Stimulated activated CD8-positive, alpha-beta memory T cell treated with anti-CD3 and anti-CD28 coated beads, Interleukin-4, amount 100 ng/mL, for 24 hours (primary cell): ENCODE data around the gene RASL11B.

ENCODE experiments used
- DNase-seq: peaks from one replicate; pipeline ENCODE4 v3.0.0-alpha.2; 2020; ENCODE audit warnings: low read depth

The RASL11B gene

GRCh38 chr4:52874948-52875347 is 12.8 kb downstream of the RASL11B start:
- DNase-seq = no peak

GRCh38 chr4:52876069-52876468 is 14.0 kb downstream of the RASL11B start:
- no peak for DNase-seq

- DNase-seq = no peak
These were observed 14.9 kb downstream of the RASL11B start for GRCh38 chr4:52877036-52877435.

DNA sequence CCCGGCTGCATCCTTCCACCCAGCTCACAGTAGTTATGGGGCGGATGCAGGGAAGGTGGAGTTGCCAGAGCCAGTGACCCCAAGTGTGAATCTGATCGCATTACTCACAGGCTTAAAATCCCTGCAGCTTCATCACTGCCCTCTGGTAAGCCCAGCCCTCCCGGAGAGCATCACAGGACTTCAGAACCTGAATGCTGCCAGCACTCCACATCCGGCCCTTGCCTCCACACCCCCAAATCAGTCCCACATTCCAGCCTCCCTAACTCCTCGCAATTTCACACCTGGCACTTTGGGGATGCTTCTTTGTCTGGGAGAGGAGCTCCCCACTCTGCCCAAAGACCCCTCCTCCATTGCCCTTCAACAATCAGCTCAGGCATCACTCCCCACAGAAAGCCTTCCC is 15.6 kb downstream of the RASL11B start:
- no peak for DNase-seq

GRCh38 chr4:52879471-52879870 is 17.4 kb downstream of the RASL11B start:
- DNase-seq = no peak

DNA sequence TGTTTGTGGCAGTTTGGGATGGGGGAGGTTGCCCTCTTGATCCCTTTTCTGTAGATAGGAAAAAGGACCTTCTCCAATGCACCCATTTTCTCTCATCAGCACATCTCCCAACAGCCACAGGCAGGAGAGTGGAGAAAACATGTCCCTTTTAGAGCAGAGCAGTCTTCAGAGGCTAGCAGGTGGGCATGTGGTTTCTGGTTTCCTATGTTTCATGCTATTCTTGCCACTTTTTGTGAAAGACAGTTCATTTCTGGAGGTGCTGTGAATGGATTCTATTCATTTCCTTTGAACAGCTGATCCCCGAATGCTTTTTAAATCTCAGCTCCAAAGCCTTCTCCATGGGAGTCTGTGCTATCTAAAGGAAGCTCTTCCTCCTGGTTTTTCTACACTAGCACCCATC is 18.9 kb downstream of the RASL11B start:
- DNase-seq = no peak

- DNase-seq = no peak
These were observed 21.1 kb downstream of the RASL11B start for GRCh38 chr4:52883183-52883621.

GRCh38 chr4:52883707-52884669 is 21.9 kb downstream of the RASL11B start:
- DNase-seq = no peak

DNA sequence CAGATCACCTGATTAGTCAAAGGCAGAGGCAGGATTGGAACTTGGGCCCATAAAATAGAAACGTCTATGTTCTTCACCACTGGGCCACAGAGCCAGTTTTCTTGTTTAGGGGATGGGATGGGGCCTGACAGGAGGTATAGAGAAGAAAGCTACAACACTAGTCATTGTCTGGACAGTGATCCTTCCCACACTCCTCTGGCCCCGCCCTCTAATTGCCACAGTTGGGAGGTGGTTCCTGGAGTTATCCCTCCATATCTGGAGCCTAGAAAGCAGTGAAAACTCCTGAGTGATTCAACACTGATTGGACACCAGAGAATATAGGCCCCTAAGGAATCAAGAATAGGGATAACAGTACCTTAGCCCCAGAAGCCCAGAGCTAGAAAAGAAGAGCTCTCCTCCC is 22.9 kb downstream of the RASL11B start:
- DNase-seq = no peak

DNA sequence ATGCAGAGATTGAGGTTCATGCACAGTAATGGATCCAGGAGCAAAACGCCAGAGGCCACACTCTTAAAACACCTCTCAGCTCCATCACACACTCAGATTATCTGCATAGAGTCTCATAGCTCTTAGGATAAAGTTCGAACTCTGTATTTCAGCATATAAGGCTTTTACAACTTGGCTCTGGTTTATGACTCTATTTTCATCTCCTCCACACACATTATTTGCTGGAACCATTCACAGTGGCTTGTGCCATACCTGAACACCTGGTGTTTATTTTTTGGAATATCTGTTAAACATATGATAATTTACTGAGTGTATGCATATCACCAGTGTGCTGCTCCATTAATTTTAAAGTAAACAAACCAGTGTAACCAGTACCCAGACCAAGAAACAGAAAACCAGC is 27.2 kb downstream of the RASL11B start:
- no peak for DNase-seq

GRCh38 chr4:52889778-52890520 is 27.8 kb downstream of the RASL11B start:
- no peak for DNase-seq

GRCh38 chr4:52890521-52890791 is 28.3 kb downstream of the RASL11B start:
- no peak for DNase-seq

GRCh38 chr4:52891743-52892142 is 29.6 kb downstream of the RASL11B start:
- DNase-seq = no peak

DNA sequence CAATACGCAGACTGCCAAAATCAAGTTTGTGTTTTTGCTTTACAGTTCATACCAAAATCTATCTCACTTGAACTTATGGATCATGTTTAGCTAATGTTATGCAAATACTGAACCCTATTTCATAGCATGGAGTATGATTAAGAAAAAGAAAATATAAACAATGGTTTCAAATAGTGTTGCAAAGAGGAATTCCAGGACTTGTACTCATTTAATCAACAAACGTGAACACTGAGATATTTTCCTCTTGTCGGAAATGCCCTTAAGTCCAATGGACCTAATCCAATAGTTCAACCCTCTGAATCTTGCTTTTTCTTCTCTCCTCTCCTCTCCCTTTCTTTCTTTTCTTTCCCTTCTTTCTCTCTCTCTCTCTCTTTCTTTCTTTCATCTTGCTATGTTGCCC is 30.8 kb downstream of the RASL11B start:
- no peak for DNase-seq

DNA sequence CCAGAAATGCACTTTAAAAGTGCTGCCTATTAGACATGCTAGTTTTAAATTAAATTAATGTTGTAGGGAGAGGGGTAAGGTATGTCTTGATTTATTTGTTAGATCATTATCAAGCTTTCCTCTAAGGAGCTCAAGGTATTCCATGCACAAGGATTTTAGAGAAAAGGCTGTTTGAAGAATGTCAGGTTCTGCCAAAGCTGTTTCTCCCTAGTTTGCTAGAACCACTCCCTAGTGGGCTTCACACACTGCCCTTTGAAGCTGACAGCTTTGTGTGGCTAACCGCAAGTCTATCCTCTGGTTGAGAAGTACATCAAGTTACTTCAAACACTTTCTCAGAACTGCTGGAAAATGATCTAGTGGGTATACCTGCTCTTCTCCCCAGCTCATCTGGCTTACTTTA is 32.3 kb downstream of the RASL11B start:
- DNase-seq = no peak

DNA sequence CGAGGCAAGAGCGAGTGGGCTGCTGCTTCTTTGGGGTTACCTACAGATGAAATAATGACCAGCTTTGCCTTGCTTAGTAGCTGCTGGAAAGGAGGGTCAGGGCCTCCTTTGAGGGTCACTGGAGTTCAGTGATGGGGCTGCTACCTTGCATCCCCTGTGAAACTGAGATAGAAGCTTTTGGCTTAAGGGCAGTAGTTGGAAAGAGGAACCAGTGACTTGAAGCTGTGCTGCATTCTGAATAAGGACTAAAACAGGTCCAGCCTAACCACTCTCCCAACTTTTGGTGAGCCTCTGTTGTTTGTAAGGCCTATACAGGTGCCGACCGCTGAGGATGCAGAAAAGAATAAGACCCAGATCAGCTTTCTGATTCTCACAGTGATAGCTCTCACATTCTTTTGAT is 41.2 kb downstream of the RASL11B start:
- no peak for DNase-seq

DNA sequence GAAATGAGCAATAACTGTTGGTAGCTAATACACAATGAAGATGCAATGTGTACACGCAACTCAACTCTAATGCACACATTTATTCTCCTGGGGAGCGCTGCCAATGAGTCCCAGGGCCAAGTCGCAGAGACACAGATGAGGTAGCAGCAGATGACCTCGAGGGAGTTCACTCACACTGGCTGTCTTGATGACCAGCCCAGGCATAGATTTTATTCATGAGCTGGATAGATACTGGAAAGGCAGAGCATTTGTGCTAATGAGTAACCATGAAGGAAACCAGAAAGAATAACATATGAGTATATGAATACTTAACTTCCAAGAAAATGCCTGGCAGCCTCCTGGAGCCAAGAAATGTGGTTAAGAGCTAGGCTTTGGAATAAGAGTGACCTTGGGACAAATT is 42.3 kb downstream of the RASL11B start:
- no peak for DNase-seq

- no peak for DNase-seq
These were observed 45.4 kb downstream of the RASL11B start for GRCh38 chr4:52907510-52907909.

GRCh38 chr4:52910115-52910514 is 48.0 kb downstream of the RASL11B start:
- DNase-seq = no peak

DNA sequence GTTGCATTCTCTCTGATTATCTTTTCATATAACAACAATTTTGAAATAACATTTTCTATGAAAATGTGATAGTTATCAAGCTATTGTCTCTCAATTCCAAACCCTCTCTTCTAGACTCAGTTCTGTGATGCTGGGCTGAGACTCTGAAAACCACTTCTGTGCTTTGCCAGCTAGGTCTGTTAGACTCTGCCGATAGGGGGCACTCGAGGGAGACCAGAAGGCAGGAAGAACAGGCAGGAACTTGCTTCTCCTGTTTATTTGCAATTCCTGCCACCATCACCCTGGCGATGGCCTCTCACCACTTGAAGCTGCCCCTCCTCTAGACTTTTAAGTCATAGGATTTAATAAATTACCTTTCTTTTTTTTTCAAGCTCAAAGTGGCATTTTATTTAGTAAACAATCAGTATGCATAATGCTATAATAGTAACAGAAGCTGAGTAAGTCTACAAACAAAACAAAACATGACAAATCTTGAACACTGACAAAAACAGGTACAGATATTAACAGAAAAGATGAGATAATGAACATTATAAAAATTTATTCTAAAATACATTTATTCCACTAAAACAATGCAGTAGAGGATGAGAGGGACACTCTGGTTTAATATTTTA is 49.7 kb downstream of the RASL11B start:
- DNase-seq = peak; percentile 49

GRCh38 chr4:52912608-52913007 is 50.5 kb downstream of the RASL11B start:
- DNase-seq = no peak

DNA sequence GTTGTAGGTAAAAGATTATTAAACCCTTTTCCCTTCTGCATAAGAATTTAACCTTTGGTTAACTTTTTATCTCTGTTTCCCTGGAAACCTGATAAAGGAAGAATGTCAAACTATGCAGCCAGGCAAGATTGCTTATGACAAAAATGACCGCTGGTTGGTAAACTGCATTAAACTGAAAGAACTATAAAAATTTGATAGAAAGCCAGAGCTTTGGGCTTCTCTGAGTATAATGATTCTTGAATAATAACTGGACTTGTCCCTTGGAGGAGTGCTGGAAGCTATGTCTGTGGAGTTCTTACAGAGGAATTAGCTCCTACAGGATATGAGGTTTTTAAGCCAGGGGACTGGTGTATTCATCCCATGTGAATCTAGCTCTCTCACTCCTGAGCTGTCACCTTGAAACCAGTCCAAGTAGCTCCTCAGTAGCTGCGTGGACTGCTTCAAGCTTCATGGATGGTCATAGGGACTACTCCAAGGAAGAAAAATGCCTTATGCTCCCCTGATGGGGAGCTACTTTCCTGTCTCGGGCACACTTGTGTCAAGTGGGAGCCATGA is 52.0 kb downstream of the RASL11B start:
- no peak for DNase-seq

GRCh38 chr4:52915191-52915590 is 53.1 kb downstream of the RASL11B start:
- DNase-seq = no peak
